IMR-90 (cell line): ENCODE data around the gene ZBTB46.

Experiments used
- CEBPB ChIP-seq: IDR thresholded peaks from 2 replicates; pipeline ENCODE4 v1.6.1; 2012; ENCODE audit warnings: low read depth, low read length, improper control_type of control experiment
- CTCF ChIP-seq: conservative IDR thresholded peaks from 2 replicates; pipeline ENCODE4 v1.5.1; 2012; ENCODE audit warnings: mild to moderate bottlenecking, low read depth, low read length, improper control_type of control experiment
- FOS ChIP-seq: fragments of 150-350 bp; IDR thresholded peaks from 2 replicates; pipeline ENCODE4 v1.6.1; 2016; ENCODE audit warnings: low read depth, low read length
- MAFK ChIP-seq: IDR thresholded peaks from 2 replicates; pipeline ENCODE4 v1.6.1; 2012; ENCODE audit warnings: low read depth, low read length, improper control_type of control experiment
- MAZ ChIP-seq: IDR thresholded peaks from 2 replicates; pipeline ENCODE4 v1.6.1; 2012; ENCODE audit warnings: low read depth, mild to moderate bottlenecking, low read length, improper control_type of control experiment, moderate library complexity, borderline replicate concordance
- POLR2A ChIP-seq: IDR thresholded peaks from 2 replicates; pipeline ENCODE4 v1.6.1; 2012; ENCODE audit warnings: mild to moderate bottlenecking, low read depth, low read length
- RAD21 ChIP-seq: IDR thresholded peaks from 2 replicates; pipeline ENCODE4 v1.6.1; 2012; ENCODE audit warnings: low read length, improper control_type of control experiment
- SMC3 ChIP-seq: fragments of 150-350 bp; IDR thresholded peaks from 2 replicates; pipeline ENCODE4 v1.6.1; 2016; ENCODE audit warnings: low read depth, mild to moderate bottlenecking, antibody characterized with exemption, low read length, moderate library complexity
- TF ChIP-seq, protein P1 (sequence below): fragments of 150-350 bp; IDR thresholded peaks from 2 replicates; pipeline ENCODE4 v1.6.1; 2016; ENCODE audit warnings: low read depth, mild to moderate bottlenecking, low read length, moderate library complexity, borderline replicate concordance

GRCh38 chr20:63789836-63790571, 41.1 kb downstream of the ZBTB46 start:
- TF ChIP-seq CTCF = no peak
- TF ChIP-seq MAFK = no peak
- TF ChIP-seq CEBPB = no peak
- no peak for TF ChIP-seq FOS
- TF ChIP-seq SMC3 = no peak
- TF ChIP-seq POLR2A = no peak
- TF ChIP-seq RAD21 = no peak
- TF ChIP-seq, protein P1, sequence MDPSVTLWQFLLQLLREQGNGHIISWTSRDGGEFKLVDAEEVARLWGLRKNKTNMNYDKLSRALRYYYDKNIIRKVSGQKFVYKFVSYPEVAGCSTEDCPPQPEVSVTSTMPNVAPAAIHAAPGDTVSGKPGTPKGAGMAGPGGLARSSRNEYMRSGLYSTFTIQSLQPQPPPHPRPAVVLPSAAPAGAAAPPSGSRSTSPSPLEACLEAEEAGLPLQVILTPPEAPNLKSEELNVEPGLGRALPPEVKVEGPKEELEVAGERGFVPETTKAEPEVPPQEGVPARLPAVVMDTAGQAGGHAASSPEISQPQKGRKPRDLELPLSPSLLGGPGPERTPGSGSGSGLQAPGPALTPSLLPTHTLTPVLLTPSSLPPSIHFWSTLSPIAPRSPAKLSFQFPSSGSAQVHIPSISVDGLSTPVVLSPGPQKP = no peak
- TF ChIP-seq MAZ = no peak
